Measurements from ENCODE around the gene CCL23.

The CCL23 gene

DNA sequence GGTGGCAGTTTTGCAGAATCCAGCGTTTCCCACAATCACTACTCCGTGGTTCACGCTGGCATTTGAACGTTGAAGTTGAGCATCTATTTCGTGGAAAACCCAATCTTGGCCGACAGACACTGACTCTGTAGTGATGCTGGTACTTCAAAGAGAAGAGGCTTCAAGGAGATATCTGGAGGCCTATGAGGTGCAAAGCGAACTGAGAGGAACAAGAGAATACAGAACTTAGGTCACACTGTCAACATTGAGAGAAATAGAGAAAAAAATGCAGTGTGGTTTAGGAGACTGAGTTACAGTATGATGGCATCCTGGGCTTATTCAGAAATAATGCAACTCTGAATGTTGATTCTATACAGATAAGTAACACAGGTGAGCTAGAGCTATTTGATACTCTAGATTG, 52.5 kb downstream of the CCL23 start:
- H3K27ac ChIP-seq (ENCODE audit: low read depth, low read length) = no peak overlapping the region
- H3K36me3 ChIP-seq (ENCODE audit: insufficient read depth, low read length) = no peaks in the 10 kb centered on the region
- no peak overlapping the region for H3K4me3 ChIP-seq (ENCODE audit: low read depth in 1 of 2, low read length in 2 of 2)
- H3K9ac ChIP-seq (ENCODE audit: low read length) = no peak overlapping the region
- no peaks in the 10 kb centered on the region for H3K27me3 ChIP-seq (ENCODE audit: control insufficient read depth in 1 of 2, insufficient read depth in 2 of 2, low read length in 2 of 2)
- no peaks in the 10 kb centered on the region for H3K9me3 ChIP-seq (ENCODE audit: low read length)
- H3K4me1 ChIP-seq (ENCODE audit: insufficient read depth, low read length) = no peaks in the 10 kb centered on the region

DNA sequence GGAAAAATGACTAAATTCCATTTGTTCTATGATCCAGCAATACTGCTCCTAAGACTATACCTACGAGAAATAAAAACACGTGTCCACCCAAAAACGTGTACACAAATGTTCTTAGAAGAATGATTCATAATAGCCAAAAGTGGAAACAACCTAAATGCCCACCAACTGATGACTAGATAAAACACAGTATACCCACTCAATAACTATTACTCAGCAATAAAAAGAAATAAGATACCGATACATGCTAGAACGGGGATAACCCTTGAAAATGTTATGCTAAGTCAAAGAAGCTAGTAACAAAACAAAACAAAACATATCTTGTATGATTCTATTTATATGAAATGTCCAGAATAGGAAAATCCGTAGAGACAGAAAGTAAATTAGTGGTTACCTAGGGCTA, 54.1 kb downstream of the CCL23 start:
- Histone ChIP-seq H3K9ac (ENCODE audit: low read length) (no peak overlapping the region), H3K9me3 (ENCODE audit: low read length) (no peaks in the 10 kb centered on the region), H3K4me3 (ENCODE audit: low read depth in 1 of 2, low read length in 2 of 2) (no peak overlapping the region), H3K27me3 (ENCODE audit: control insufficient read depth in 1 of 2, insufficient read depth in 2 of 2, low read length in 2 of 2) (no peaks in the 10 kb centered on the region), H3K27ac (ENCODE audit: low read depth, low read length) (no peak overlapping the region), H3K36me3 (ENCODE audit: insufficient read depth, low read length) (no peaks in the 10 kb centered on the region), H3K4me1 (ENCODE audit: insufficient read depth, low read length) (no peaks in the 10 kb centered on the region)

Data from muscle layer of colon (tissue), 2 donors.